Activated gamma-delta T cell treated with anti-CD3 and anti-CD28 coated beads, Interleukin-2, amount 50 U/mL, for 16 hours (primary cell): ENCODE data around the gene GPAT2.
"Not testable (repeated sequence)": the region's sequence is repeated elsewhere in the genome, so short reads cannot be mapped to it uniquely, and the experiment has no call there.

Experiments
- DNase-seq: peaks from one replicate; pipeline ENCODE4 v3.0.0-alpha.2; 2020; ENCODE audit warnings: low read depth

Gene GPAT2

GRCh38 chr2:96022701-96023447 is 11.8 kb downstream of the GPAT2 start:
- peak; percentile 62 for DNase-seq

GRCh38 chr2:96022126-96022525 is 12.6 kb downstream of the GPAT2 start:
- DNase-seq: not testable (repeated sequence)

GRCh38 chr2:96021142-96021541 is 13.6 kb downstream of the GPAT2 start:
- DNase-seq: not testable (repeated sequence)

- not testable (repeated sequence) for DNase-seq
Observed at GRCh38 chr2:96019909-96020590, 14.7 kb downstream of the GPAT2 start.

- not testable (repeated sequence) for DNase-seq
Observed at GRCh38 chr2:96016321-96016720, 18.4 kb downstream of the GPAT2 start.

GRCh38 chr2:96012792-96013264 is 21.9 kb downstream of the GPAT2 start:
- not testable (repeated sequence) for DNase-seq

GRCh38 chr2:96012086-96012791 is 22.5 kb downstream of the GPAT2 start:
- not testable (repeated sequence) for DNase-seq

GRCh38 chr2:96011129-96011455 is 23.6 kb downstream of the GPAT2 start:
- not testable (repeated sequence) for DNase-seq

GRCh38 chr2:96010320-96011128 is 24.2 kb downstream of the GPAT2 start:
- DNase-seq: peak; percentile 94

GRCh38 chr2:96009833-96010232 is 24.9 kb downstream of the GPAT2 start:
- DNase-seq: not testable (repeated sequence)

GRCh38 chr2:96008051-96008450 is 26.7 kb downstream of the GPAT2 start:
- DNase-seq: not testable (repeated sequence)

- not testable (repeated sequence) for DNase-seq
Observed at GRCh38 chr2:96006248-96006647, 28.5 kb downstream of the GPAT2 start.

- DNase-seq: peak; percentile 33
Observed at GRCh38 chr2:95992520-95993272, 42.0 kb downstream of the GPAT2 start.

GRCh38 chr2:95992102-95992501 is 42.6 kb downstream of the GPAT2 start:
- DNase-seq: not testable (repeated sequence)

- DNase-seq: not testable (repeated sequence)
Observed at GRCh38 chr2:95991351-95992094, 43.2 kb downstream of the GPAT2 start, which contains the start of gene ANKRD36C. Gene ANKRD36C (minus strand): TSS chr2:95991824. CDS start chr2:95991708, 116 bp downstream.

GRCh38 chr2:95990884-95991283 is 43.8 kb downstream of the GPAT2 start:
- DNase-seq: not testable (repeated sequence)
